Measurements from ENCODE around the gene RBMS1.
A peak's percentile ranks its signal among the peaks of the same experiment; 100 is the strongest.

RBMS1 gene

GRCh38 chr2:160325418-160325817 is 168.2 kb downstream of the RBMS1 start:
- no peak for DNase-seq

- no peak for DNase-seq
These were observed 168.7 kb downstream of the RBMS1 start for GRCh38 chr2:160324917-160325316.

GRCh38 chr2:160324161-160324800 is 169.3 kb downstream of the RBMS1 start:
- DNase-seq: peak; percentile 59

- DNase-seq: no peak
These were observed 171.3 kb downstream of the RBMS1 start for GRCh38 chr2:160322320-160322719.

GRCh38 chr2:160321006-160321405 is 172.6 kb downstream of the RBMS1 start:
- DNase-seq: no peak

- DNase-seq: no peak
These were observed 173.9 kb downstream of the RBMS1 start for GRCh38 chr2:160319700-160320099.

- DNase-seq: no peak
These were observed 175.4 kb downstream of the RBMS1 start for GRCh38 chr2:160318218-160318617.

- DNase-seq: no peak
These were observed 176.2 kb downstream of the RBMS1 start for GRCh38 chr2:160317181-160318099.

- DNase-seq: no peak
These were observed 178.3 kb downstream of the RBMS1 start for GRCh38 chr2:160315337-160315736.

GRCh38 chr2:160310118-160310828 is 183.3 kb downstream of the RBMS1 start:
- DNase-seq: no peak

GRCh38 chr2:160309585-160309984 is 184.0 kb downstream of the RBMS1 start:
- DNase-seq: no peak

- DNase-seq: no peak
These were observed 184.7 kb downstream of the RBMS1 start for GRCh38 chr2:160308915-160309314.

- no peak for DNase-seq
These were observed 185.1 kb downstream of the RBMS1 start for GRCh38 chr2:160308476-160308875.

GRCh38 chr2:160306985-160307384 is 186.6 kb downstream of the RBMS1 start:
- DNase-seq: no peak

GRCh38 chr2:160305081-160305750 is 188.4 kb downstream of the RBMS1 start:
- no peak for DNase-seq

- no peak for DNase-seq
These were observed 190.1 kb downstream of the RBMS1 start for GRCh38 chr2:160303527-160303926.

- no peak for DNase-seq
These were observed 190.5 kb downstream of the RBMS1 start for GRCh38 chr2:160303076-160303475.

GRCh38 chr2:160301420-160301819 is 192.2 kb downstream of the RBMS1 start:
- no peak for DNase-seq

GRCh38 chr2:160300203-160300602 is 193.4 kb downstream of the RBMS1 start:
- no peak for DNase-seq

GRCh38 chr2:160299540-160299939 is 194.1 kb downstream of the RBMS1 start:
- DNase-seq: no peak

- no peak for DNase-seq
These were observed 194.6 kb downstream of the RBMS1 start for GRCh38 chr2:160298960-160299359.

- DNase-seq: no peak
These were observed 197.9 kb downstream of the RBMS1 start for GRCh38 chr2:160295519-160296207.
